ENCODE results near the gene E2F6.

The E2F6 gene

GRCh38 chr2:11505652-11506610, 40.0 kb upstream of the E2F6 start:
- H3K4me3 ChIP-seq (ENCODE audit: insufficient read depth, low read depth, low read length) = no peak overlapping the region
- H3K4me1 ChIP-seq (ENCODE audit: control insufficient read depth, insufficient read depth, low read length) = no peaks in the 10 kb centered on the region
- WGBS, 2 experiments = 96% methylated on average over 11 of the region's 11 CpGs
- H3K36me3 ChIP-seq (ENCODE audit: control insufficient read depth, insufficient read depth, low read length) = peaks cover 3% of the 10 kb centered on the region
- no peak overlapping the region for H3K27ac ChIP-seq (ENCODE audit: insufficient read depth, low read depth, low read length, poor library complexity, severe bottlenecking)
- no peaks in the 10 kb centered on the region for H3K27me3 ChIP-seq (ENCODE audit: control insufficient read depth, insufficient read depth, low read length, poor library complexity, severe bottlenecking)
- peaks cover 2% of the 10 kb centered on the region for H3K9me3 ChIP-seq (ENCODE audit: control insufficient read depth, low read length)

GRCh38 chr2:11503354-11503927, 37.5 kb upstream of the E2F6 start:
- H3K27me3 ChIP-seq (ENCODE audit: control insufficient read depth, insufficient read depth, low read length, poor library complexity, severe bottlenecking) = no peaks in the 10 kb centered on the region
- no peak overlapping the region for H3K4me3 ChIP-seq (ENCODE audit: insufficient read depth, low read depth, low read length)
- WGBS, 2 experiments = 72 to 73% methylated on average over 8 of the region's 8 CpGs
- H3K36me3 ChIP-seq (ENCODE audit: control insufficient read depth, insufficient read depth, low read length) = peaks cover 3% of the 10 kb centered on the region
- no peak overlapping the region for H3K27ac ChIP-seq (ENCODE audit: insufficient read depth, low read depth, low read length, poor library complexity, severe bottlenecking)
- H3K4me1 ChIP-seq (ENCODE audit: control insufficient read depth, insufficient read depth, low read length) = peaks cover 16% of the 10 kb centered on the region
- peaks cover under 1% of the 10 kb centered on the region for H3K9me3 ChIP-seq (ENCODE audit: control insufficient read depth, low read length)

GRCh38 chr2:11502740-11503292, 36.9 kb upstream of the E2F6 start:
- no peaks in the 10 kb centered on the region for H3K27me3 ChIP-seq (ENCODE audit: control insufficient read depth, insufficient read depth, low read length, poor library complexity, severe bottlenecking)
- no peaks in the 10 kb centered on the region for H3K9me3 ChIP-seq (ENCODE audit: control insufficient read depth, low read length)
- H3K4me1 ChIP-seq (ENCODE audit: control insufficient read depth, insufficient read depth, low read length) = peaks cover 22% of the 10 kb centered on the region
- no peak overlapping the region for H3K4me3 ChIP-seq (ENCODE audit: insufficient read depth, low read depth, low read length)
- 92 to 93% methylated on average over 3 to 4 of the region's 4 CpGs for WGBS, 2 experiments
- H3K27ac ChIP-seq (ENCODE audit: insufficient read depth, low read depth, low read length, poor library complexity, severe bottlenecking) = no peak overlapping the region
- H3K36me3 ChIP-seq (ENCODE audit: control insufficient read depth, insufficient read depth, low read length) = peaks cover 3% of the 10 kb centered on the region

- WGBS, 2 experiments = 88 to 94% methylated on average over 5 of the region's 5 CpGs
- H3K27me3 ChIP-seq (ENCODE audit: control insufficient read depth, insufficient read depth, low read length, poor library complexity, severe bottlenecking) = no peaks in the 10 kb centered on the region
- peaks cover 29% of the 10 kb centered on the region for H3K4me1 ChIP-seq (ENCODE audit: control insufficient read depth, insufficient read depth, low read length)
- no peak overlapping the region for H3K27ac ChIP-seq (ENCODE audit: insufficient read depth, low read depth, low read length, poor library complexity, severe bottlenecking)
- peaks cover 3% of the 10 kb centered on the region for H3K36me3 ChIP-seq (ENCODE audit: control insufficient read depth, insufficient read depth, low read length)
- H3K4me3 ChIP-seq (ENCODE audit: insufficient read depth, low read depth, low read length) = no peak overlapping the region
- no peaks in the 10 kb centered on the region for H3K9me3 ChIP-seq (ENCODE audit: control insufficient read depth, low read length)
These were observed 34.8 kb upstream of the E2F6 start for GRCh38 chr2:11500702-11501303.

GRCh38 chr2:11499081-11499743, 33.3 kb upstream of the E2F6 start:
- H3K4me3 ChIP-seq (ENCODE audit: insufficient read depth, low read depth, low read length) = no peak overlapping the region
- 3% methylated on average over 4 of the region's 4 CpGs for WGBS, 2 experiments
- peak overlapping the region; percentile 94 for H3K27ac ChIP-seq (ENCODE audit: insufficient read depth, low read depth, low read length, poor library complexity, severe bottlenecking)

GRCh38 chr2:11498543-11499034, 32.6 kb upstream of the E2F6 start:
- Histone ChIP-seq H3K27ac (ENCODE audit: insufficient read depth, low read depth, low read length, poor library complexity, severe bottlenecking) (peak overlapping the region; percentile 94), H3K4me3 (ENCODE audit: insufficient read depth, low read depth, low read length) (peak overlapping the region; percentile 1), H3K36me3 (ENCODE audit: control insufficient read depth, insufficient read depth, low read length) (peaks cover 3% of the 10 kb centered on the region), H3K9me3 (ENCODE audit: control insufficient read depth, low read length) (no peaks in the 10 kb centered on the region), H3K4me1 (ENCODE audit: control insufficient read depth, insufficient read depth, low read length) (peaks cover 46% of the 10 kb centered on the region), H3K27me3 (ENCODE audit: control insufficient read depth, insufficient read depth, low read length, poor library complexity, severe bottlenecking) (no peaks in the 10 kb centered on the region)
- WGBS, 2 experiments = 61 to 68% methylated on average over 9 of the region's 9 CpGs

More at GRCh38 chr2:11499081-11499743, 33.3 kb upstream of the E2F6 start:
- H3K36me3 ChIP-seq (ENCODE audit: control insufficient read depth, insufficient read depth, low read length) = peaks cover 3% of the 10 kb centered on the region
- H3K27me3 ChIP-seq (ENCODE audit: control insufficient read depth, insufficient read depth, low read length, poor library complexity, severe bottlenecking) = no peaks in the 10 kb centered on the region
- peaks cover 43% of the 10 kb centered on the region for H3K4me1 ChIP-seq (ENCODE audit: control insufficient read depth, insufficient read depth, low read length)
- no peaks in the 10 kb centered on the region for H3K9me3 ChIP-seq (ENCODE audit: control insufficient read depth, low read length)

GRCh38 chr2:11495844-11496681, 30.1 kb upstream of the E2F6 start:
- H3K27ac ChIP-seq (ENCODE audit: insufficient read depth, low read depth, low read length, poor library complexity, severe bottlenecking) = peak overlapping the region; percentile 75
- WGBS, 2 experiments = 17 to 29% methylated on average over 28 to 30 of the region's 30 CpGs
- no peak overlapping the region for H3K4me3 ChIP-seq (ENCODE audit: insufficient read depth, low read depth, low read length)
- H3K36me3 ChIP-seq (ENCODE audit: control insufficient read depth, insufficient read depth, low read length) = no peaks in the 10 kb centered on the region
- H3K4me1 ChIP-seq (ENCODE audit: control insufficient read depth, insufficient read depth, low read length) = peaks cover 58% of the 10 kb centered on the region
- no peaks in the 10 kb centered on the region for H3K9me3 ChIP-seq (ENCODE audit: control insufficient read depth, low read length)
- H3K27me3 ChIP-seq (ENCODE audit: control insufficient read depth, insufficient read depth, low read length, poor library complexity, severe bottlenecking) = no peaks in the 10 kb centered on the region

- peaks cover 51% of the 10 kb centered on the region for H3K4me1 ChIP-seq (ENCODE audit: control insufficient read depth, insufficient read depth, low read length)
- peaks cover 3% of the 10 kb centered on the region for H3K36me3 ChIP-seq (ENCODE audit: control insufficient read depth, insufficient read depth, low read length)
- no peak overlapping the region for H3K4me3 ChIP-seq (ENCODE audit: insufficient read depth, low read depth, low read length)
- H3K9me3 ChIP-seq (ENCODE audit: control insufficient read depth, low read length) = no peaks in the 10 kb centered on the region
- H3K27me3 ChIP-seq (ENCODE audit: control insufficient read depth, insufficient read depth, low read length, poor library complexity, severe bottlenecking) = no peaks in the 10 kb centered on the region
- 96 to 97% methylated on average over 2 of the region's 2 CpGs for WGBS, 2 experiments
- no peak overlapping the region for H3K27ac ChIP-seq (ENCODE audit: insufficient read depth, low read depth, low read length, poor library complexity, severe bottlenecking)
These were observed 28.3 kb upstream of the E2F6 start for GRCh38 chr2:11494310-11494709.

- WGBS, 2 experiments = 95 to 96% methylated on average over 5 to 6 of the region's 6 CpGs
- H3K27ac ChIP-seq (ENCODE audit: insufficient read depth, low read depth, low read length, poor library complexity, severe bottlenecking) = no peak overlapping the region
- H3K27me3 ChIP-seq (ENCODE audit: control insufficient read depth, insufficient read depth, low read length, poor library complexity, severe bottlenecking) = no peaks in the 10 kb centered on the region
- H3K9me3 ChIP-seq (ENCODE audit: control insufficient read depth, low read length) = no peaks in the 10 kb centered on the region
- peaks cover 3% of the 10 kb centered on the region for H3K36me3 ChIP-seq (ENCODE audit: control insufficient read depth, insufficient read depth, low read length)
- peaks cover 40% of the 10 kb centered on the region for H3K4me1 ChIP-seq (ENCODE audit: control insufficient read depth, insufficient read depth, low read length)
- H3K4me3 ChIP-seq (ENCODE audit: insufficient read depth, low read depth, low read length) = no peak overlapping the region
These were observed 27.3 kb upstream of the E2F6 start for GRCh38 chr2:11493282-11493681.

Data from ectodermal cell (in vitro differentiated cells).